ENCODE measurements around the gene PRSS27.

DNA sequence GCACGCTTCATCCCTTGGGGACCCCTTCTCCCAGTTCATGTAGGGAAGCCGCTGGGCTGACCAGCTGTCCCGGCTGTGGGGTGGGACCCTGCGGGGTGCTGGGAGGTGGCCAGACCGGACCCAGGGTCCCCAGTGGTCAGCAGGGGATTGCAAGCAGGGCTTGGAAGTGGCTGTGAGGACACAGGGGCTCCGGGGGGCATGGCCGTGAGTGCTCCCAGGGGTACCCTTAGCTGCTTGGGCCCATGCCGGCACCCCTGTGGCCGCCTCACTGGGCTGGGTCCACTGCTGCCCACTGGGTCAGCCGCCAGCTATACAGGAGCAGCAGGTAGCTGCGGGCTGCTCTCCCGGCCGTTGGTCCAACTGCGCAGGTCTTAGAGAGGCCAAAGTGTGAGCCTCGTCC is 18.8 kb downstream of the PRSS27 start:
- TF ChIP-seq, protein P1, sequence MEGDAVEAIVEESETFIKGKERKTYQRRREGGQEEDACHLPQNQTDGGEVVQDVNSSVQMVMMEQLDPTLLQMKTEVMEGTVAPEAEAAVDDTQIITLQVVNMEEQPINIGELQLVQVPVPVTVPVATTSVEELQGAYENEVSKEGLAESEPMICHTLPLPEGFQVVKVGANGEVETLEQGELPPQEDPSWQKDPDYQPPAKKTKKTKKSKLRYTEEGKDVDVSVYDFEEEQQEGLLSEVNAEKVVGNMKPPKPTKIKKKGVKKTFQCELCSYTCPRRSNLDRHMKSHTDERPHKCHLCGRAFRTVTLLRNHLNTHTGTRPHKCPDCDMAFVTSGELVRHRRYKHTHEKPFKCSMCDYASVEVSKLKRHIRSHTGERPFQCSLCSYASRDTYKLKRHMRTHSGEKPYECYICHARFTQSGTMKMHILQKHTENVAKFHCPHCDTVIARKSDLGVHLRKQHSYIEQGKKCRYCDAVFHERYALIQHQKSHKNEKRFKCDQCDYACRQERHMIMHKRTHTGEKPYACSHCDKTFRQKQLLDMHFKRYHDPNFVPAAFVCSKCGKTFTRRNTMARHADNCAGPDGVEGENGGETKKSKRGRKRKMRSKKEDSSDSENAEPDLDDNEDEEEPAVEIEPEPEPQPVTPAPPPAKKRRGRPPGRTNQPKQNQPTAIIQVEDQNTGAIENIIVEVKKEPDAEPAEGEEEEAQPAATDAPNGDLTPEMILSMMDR (IDR thresholded peaks at IDR 0.05), result no peak
- TF ChIP-seq POLR2A (IDR thresholded peaks at IDR 0.05), result no peak
- no peak for TF ChIP-seq POLR2AphosphoS5 (IDR thresholded peaks at IDR 0.05)
- no peak for TF ChIP-seq EP300 (IDR thresholded peaks at IDR 0.05)

Measured in gastroesophageal sphincter (tissue), 3 donors.